Endodermal cell (in vitro differentiated cells): ENCODE results near the gene JTB. TPM values are rescaled to one million over a fixed set of nuclear protein-coding genes. Genes with fewer than 3 reads are reported as not detected.

Experiments used
- DNase-seq: peaks from one replicate; pipeline ENCODE4 v3.0.0-alpha.2; 2017
- H3K27ac ChIP-seq: 2 replicates; pipeline ENCODE4 v1.5.1; 2013; ENCODE audit warnings: mild to moderate bottlenecking, low read depth, low read length, moderate library complexity
- H3K27me3 ChIP-seq: 2 replicates; pipeline ENCODE4 v1.6.1; 2013; ENCODE audit warnings: mild to moderate bottlenecking, low read length, moderate library complexity; ENCODE audit not compliant: insufficient read depth, control insufficient read depth, poor library complexity, severe bottlenecking
- H3K36me3 ChIP-seq: 2 replicates; pipeline ENCODE4 v1.7.0; 2013; ENCODE audit warnings: mild to moderate bottlenecking, low read length, moderate library complexity; ENCODE audit not compliant: control insufficient read depth, insufficient read depth
- H3K4me1 ChIP-seq: one replicate; pipeline ENCODE4 v1.7.0; 2013; ENCODE audit warnings: low read length; ENCODE audit not compliant: control insufficient read depth, insufficient read depth
- H3K4me3 ChIP-seq: 2 replicates; pipeline ENCODE4 v1.5.1; 2013; ENCODE audit warnings: mild to moderate bottlenecking, low read length, moderate library complexity
- H3K9ac ChIP-seq: 2 replicates; pipeline ENCODE4 v1.6.1; 2013; ENCODE audit warnings: mild to moderate bottlenecking, low read length, moderate library complexity; ENCODE audit not compliant: poor library complexity, severe bottlenecking; ENCODE audit errors: extremely low read depth
- H3K9me3 ChIP-seq: 2 replicates; pipeline ENCODE4 v1.6.1; 2013; ENCODE audit warnings: mild to moderate bottlenecking, low read length, moderate library complexity; ENCODE audit not compliant: control insufficient read depth
- H3K27ac Mint-ChIP-seq: 2 replicates; pipeline ENCODE4 v1.8.0; 2020; ENCODE audit warnings: mixed read lengths
- H3K27me3 Mint-ChIP-seq: 2 replicates; pipeline ENCODE4 v1.8.0; 2021; ENCODE audit warnings: mild to moderate bottlenecking, mixed read lengths; ENCODE audit not compliant: insufficient read depth
- H3K36me3 Mint-ChIP-seq: 2 replicates; pipeline ENCODE4 v1.8.0; 2020; ENCODE audit warnings: low read depth, mixed read lengths
- H3K4me1 Mint-ChIP-seq: 2 replicates; pipeline ENCODE4 v1.8.0; 2020; ENCODE audit warnings: mixed read lengths
- H3K4me3 Mint-ChIP-seq: 2 replicates; pipeline ENCODE4 v1.8.0; 2020; ENCODE audit warnings: mild to moderate bottlenecking, moderate library complexity, mixed read lengths
- H3K9me3 Mint-ChIP-seq: 2 replicates; pipeline ENCODE4 v1.8.0; 2020; ENCODE audit warnings: mild to moderate bottlenecking, mixed read lengths
- WGBS, 2 experiments: methylation state at CpG; one replicate each; pipeline versions ENCODE4 v1.1.5 to v1.1.7; 2013; ENCODE audit warnings: missing lambda C conversion rate in 2 of 2, mixed read lengths in 1 of 2; ENCODE audit not compliant: insufficient coverage in 1 of 2, insufficient read length in 1 of 2; 5-methylcytosine and 5-hydroxymethylcytosine counted together
- total RNA-seq, 2 donors: library from RNA; stranded (reverse); fragmentation: NEBNext Ultra II Directional in 1 of 2; extraction: Animal tissue kit (Norgen Biotek cat#: 25700) in 1 of 2; gene quantifications; 2 replicates in 1 of 2; 3 replicates in 1 of 2; pipeline ENCODE4 v1.2.1, GENCODE V29; 2021
- TF ChIP-seq, protein P1 (sequence below): fragments of 200-600 bp; sonication (generic); conservative IDR thresholded peaks from 2 replicates; pipeline ENCODE4 v1.5.0; 2021; ENCODE audit warnings: antibody characterized with exemption, mild to moderate bottlenecking

The JTB gene
- total RNA-seq, 2 donors from 2014 or later, result 63.6 to 72.8 TPM

DNA sequence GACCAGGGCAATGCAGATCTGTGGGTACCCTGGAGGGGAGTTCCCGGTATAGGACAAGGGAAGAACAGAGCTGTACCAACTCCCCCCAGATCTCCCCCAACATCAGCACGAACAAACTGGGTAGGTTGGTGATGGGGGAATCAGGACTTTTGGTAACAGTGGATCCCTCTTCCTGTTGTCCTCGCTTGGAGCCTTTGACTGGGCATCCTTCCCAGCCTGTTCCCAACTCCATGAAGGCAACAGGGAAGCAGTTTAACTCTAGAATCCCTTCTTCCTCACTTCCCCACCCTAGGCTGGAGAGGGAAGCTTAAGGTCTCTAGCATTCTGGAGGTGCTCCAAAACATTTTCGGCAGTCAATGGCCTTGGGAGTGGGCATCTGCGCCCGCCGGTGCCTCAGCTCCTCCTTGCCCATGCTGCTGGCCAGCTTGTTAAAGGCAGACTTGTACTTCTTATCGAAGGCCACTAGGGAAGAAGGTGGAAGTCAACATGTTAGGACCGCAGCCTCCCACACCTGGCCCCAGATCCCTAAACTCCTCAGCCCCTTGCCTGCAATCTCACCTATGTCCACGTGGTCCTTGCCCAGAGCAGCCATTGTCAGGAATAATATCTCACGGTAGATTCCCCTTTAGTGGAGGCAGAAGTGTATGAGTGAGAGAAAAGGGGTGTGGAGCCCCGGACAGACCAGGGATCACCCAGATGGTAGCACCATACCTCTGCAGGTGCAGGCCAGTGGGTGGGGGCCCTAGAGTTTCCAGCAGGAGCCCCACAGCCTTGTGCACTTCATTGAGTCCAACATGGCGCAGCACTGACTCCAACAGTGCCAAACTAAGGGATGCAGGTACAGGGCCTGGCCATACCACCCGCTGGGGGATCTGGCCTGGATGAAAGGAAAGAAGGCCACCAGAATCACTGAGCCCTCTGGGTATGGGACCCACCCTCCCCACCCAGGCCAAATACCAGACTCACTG is 47.2 kb downstream of the JTB start:
- H3K4me1 ChIP-seq, result no peaks in the 10 kb centered on the region
- no peak for DNase-seq
- 90 to 91% methylated on average over 7 to 14 of the region's 14 CpGs for WGBS, 2 experiments

DNA sequence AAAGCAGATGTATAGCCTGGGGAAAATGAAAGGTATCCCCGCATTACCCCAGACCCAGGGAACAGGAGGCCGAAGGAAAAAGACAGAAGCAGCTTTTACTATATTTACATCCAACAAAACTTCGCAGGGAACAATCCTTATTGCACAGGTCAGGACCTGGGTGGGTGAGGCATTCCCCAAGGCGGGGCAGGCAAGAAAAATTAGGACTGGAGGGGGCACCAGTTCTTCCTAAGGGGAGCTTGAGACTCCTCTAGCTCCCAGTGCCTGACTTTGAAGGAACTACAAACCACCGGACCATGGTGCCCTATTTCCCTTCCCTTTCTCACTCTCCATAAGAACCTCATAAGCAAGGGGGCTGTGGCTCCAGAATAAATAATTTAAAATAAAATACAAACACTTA is 48.0 kb downstream of the JTB start:
- peaks cover 19% of the 10 kb centered on the region for H3K36me3 ChIP-seq
- TF ChIP-seq, protein P1, sequence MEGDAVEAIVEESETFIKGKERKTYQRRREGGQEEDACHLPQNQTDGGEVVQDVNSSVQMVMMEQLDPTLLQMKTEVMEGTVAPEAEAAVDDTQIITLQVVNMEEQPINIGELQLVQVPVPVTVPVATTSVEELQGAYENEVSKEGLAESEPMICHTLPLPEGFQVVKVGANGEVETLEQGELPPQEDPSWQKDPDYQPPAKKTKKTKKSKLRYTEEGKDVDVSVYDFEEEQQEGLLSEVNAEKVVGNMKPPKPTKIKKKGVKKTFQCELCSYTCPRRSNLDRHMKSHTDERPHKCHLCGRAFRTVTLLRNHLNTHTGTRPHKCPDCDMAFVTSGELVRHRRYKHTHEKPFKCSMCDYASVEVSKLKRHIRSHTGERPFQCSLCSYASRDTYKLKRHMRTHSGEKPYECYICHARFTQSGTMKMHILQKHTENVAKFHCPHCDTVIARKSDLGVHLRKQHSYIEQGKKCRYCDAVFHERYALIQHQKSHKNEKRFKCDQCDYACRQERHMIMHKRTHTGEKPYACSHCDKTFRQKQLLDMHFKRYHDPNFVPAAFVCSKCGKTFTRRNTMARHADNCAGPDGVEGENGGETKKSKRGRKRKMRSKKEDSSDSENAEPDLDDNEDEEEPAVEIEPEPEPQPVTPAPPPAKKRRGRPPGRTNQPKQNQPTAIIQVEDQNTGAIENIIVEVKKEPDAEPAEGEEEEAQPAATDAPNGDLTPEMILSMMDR, result no peak
- 83 to 93% methylated on average over 3 to 5 of the region's 5 CpGs for WGBS, 2 experiments
- H3K4me3 Mint-ChIP-seq, result no peak overlapping the region
- H3K27me3 Mint-ChIP-seq, result no peaks in the 10 kb centered on the region
- H3K27ac ChIP-seq, result no peak overlapping the region
- H3K36me3 Mint-ChIP-seq, result peaks cover 30% of the 10 kb centered on the region
- H3K27me3 ChIP-seq, result no peaks in the 10 kb centered on the region
- no peak overlapping the region for H3K9ac ChIP-seq
- H3K9me3 ChIP-seq, result no peaks in the 10 kb centered on the region
- H3K4me1 ChIP-seq, result no peaks in the 10 kb centered on the region
- H3K27ac Mint-ChIP-seq, result no peak overlapping the region
- no peaks in the 10 kb centered on the region for H3K9me3 Mint-ChIP-seq
- no peak overlapping the region for H3K4me3 ChIP-seq
- no peaks in the 10 kb centered on the region for H3K4me1 Mint-ChIP-seq
- DNase-seq, result no peak

More for the DNA sequence above, 47.2 kb downstream of the JTB start:
- H3K9me3 ChIP-seq, result no peaks in the 10 kb centered on the region
- Mint-ChIP-seq H3K9me3 (no peaks in the 10 kb centered on the region), H3K4me3 (no peak overlapping the region), H3K27me3 (no peaks in the 10 kb centered on the region), H3K4me1 (no peaks in the 10 kb centered on the region), H3K36me3 (peaks cover 39% of the 10 kb centered on the region), H3K27ac (no peak overlapping the region)
- TF ChIP-seq, protein P1, result peak; percentile 47
- no peak overlapping the region for H3K9ac ChIP-seq
- no peak overlapping the region for H3K4me3 ChIP-seq
- no peaks in the 10 kb centered on the region for H3K27me3 ChIP-seq
- no peak overlapping the region for H3K27ac ChIP-seq
- peaks cover 25% of the 10 kb centered on the region for H3K36me3 ChIP-seq

DNA sequence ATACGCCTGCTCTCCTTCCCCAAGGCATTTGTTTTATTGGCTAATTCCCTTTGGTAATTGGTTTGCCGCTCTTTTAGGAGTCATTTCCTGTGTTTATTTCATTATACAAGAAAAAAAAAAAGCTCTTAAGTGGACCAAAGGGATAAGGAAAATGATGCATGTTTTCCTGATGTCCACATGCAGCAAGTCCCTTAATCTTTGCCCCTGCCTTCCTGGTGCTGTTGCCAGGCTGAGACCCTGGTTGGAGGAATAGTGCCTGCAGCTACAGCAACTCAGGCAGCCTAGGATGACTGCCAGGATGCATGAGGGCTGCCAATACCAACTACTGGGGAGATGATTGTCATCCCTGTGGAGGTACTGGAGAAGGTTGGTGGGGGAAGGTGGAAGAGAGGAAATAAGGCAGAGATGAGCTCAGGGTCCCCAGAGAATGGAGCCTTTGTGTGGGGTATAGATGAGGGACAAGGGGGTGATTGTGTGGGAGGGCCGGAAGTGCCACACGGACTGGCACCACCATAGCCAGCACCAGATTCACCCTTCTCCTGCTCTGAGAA is 48.6 kb downstream of the JTB start:
- DNase-seq, result no peak
- 93 to 100% methylated on average over 1 to 3 of the region's 4 CpGs for WGBS, 2 experiments
- Mint-ChIP-seq H3K27me3 (no peaks in the 10 kb centered on the region), H3K9me3 (no peaks in the 10 kb centered on the region), H3K27ac (no peak overlapping the region), H3K36me3 (peaks cover 25% of the 10 kb centered on the region), H3K4me1 (peaks cover under 1% of the 10 kb centered on the region), H3K4me3 (no peak overlapping the region)
- Histone ChIP-seq H3K4me3 (no peak overlapping the region), H3K36me3 (peaks cover 19% of the 10 kb centered on the region), H3K9ac (no peak overlapping the region), H3K4me1 (no peaks in the 10 kb centered on the region), H3K9me3 (no peaks in the 10 kb centered on the region), H3K27ac (peak overlapping the region; percentile 44), H3K27me3 (no peaks in the 10 kb centered on the region)
- TF ChIP-seq, protein P1, result no peak
